ENCODE measurements around the gene WFDC2. TPM values are rescaled to one million over a fixed set of nuclear protein-coding genes. Genes with fewer than 3 reads are reported as not detected.
"Not testable (repeated sequence)": the region's sequence is repeated elsewhere in the genome, so short reads cannot be mapped to it uniquely, and the experiment has no call there.

Gene WFDC2
- total RNA-seq, 1 donor from 2014 or later = not detected

DNA sequence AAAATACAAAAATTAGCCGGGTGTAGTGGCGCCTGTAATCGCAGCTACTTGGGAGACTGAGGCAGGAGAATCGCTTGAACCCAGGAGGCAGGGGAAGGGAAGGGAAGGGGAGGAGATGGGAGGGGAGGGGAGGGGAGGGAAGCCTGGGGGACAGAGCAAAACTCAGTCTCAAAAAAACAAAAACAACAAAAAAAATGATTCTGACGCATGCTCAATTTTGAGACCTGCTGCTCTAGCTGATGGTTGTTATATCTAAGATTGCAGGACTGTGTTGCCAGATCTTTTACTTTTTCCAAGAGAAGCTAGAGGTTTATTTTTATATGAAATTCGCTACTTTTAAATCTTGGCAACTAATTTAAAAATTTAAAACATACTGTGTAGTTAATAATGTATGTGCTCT lies 2.4 kb upstream of the WFDC2 start:
- Histone ChIP-seq H3K9me3 (ENCODE audit: control insufficient read depth in 3 of 3, low read length in 3 of 3) (no peaks in the 10 kb centered on the region), H3K27me3 (ENCODE audit: control insufficient read depth in 3 of 3, insufficient read depth in 3 of 3, low read length in 3 of 3) (peaks cover 40 to 46% (median 45%) of the 10 kb centered on the region in 3 donors), H3K9ac (ENCODE audit: low read depth in 1 of 3, low read length in 3 of 3) (no peak overlapping the region), H3K36me3 (ENCODE audit: control insufficient read depth in 3 of 3, insufficient read depth in 3 of 3, low read length in 3 of 3) (no peaks in the 10 kb centered on the region), H3K4me1 (ENCODE audit: control insufficient read depth in 3 of 3, insufficient read depth in 3 of 3, low read length in 3 of 3) (peaks cover 12 to 16% (median 14%) of the 10 kb centered on the region in 3 donors), H3K27ac (ENCODE audit: low read depth, low read length) (no peak overlapping the region), H3K4me3 (ENCODE audit: low read length in 3 of 3) (no peak overlapping the region)

DNA sequence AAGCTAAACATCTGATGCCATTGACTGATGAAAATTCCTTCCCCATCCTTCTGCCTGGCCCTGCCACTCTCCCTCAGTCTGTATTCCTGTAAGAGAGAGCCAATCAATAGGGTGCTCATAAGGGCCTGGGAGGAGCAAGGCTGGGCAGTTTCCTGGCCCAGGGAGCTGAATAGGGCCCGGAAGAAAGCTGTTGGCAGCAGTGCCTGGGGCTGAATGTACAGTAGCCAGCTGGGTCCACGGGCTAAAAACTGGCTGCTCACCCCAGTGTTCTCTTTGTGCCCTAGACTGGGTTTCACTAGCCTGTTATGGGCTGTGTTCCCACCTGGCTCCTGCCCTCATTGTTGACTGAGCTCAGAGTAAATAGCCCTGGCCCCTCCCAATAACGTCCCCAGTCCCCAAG lies 1.7 kb upstream of the WFDC2 start:
- no peak overlapping the region for H3K4me3 ChIP-seq (ENCODE audit: low read length in 3 of 3)
- H3K9me3 ChIP-seq (ENCODE audit: control insufficient read depth in 3 of 3, low read length in 3 of 3) = no peaks in the 10 kb centered on the region
- no peak overlapping the region for H3K9ac ChIP-seq (ENCODE audit: low read depth in 1 of 3, low read length in 3 of 3)
- H3K27ac ChIP-seq (ENCODE audit: low read depth, low read length) = no peak overlapping the region
- H3K36me3 ChIP-seq (ENCODE audit: control insufficient read depth in 3 of 3, insufficient read depth in 3 of 3, low read length in 3 of 3) = no peaks in the 10 kb centered on the region
- peaks cover 40 to 49% (median 45%) of the 10 kb centered on the region in 3 donors for H3K27me3 ChIP-seq (ENCODE audit: control insufficient read depth in 3 of 3, insufficient read depth in 3 of 3, low read length in 3 of 3)
- peaks cover 12 to 16% (median 14%) of the 10 kb centered on the region in 3 donors for H3K4me1 ChIP-seq (ENCODE audit: control insufficient read depth in 3 of 3, insufficient read depth in 3 of 3, low read length in 3 of 3)

DNA sequence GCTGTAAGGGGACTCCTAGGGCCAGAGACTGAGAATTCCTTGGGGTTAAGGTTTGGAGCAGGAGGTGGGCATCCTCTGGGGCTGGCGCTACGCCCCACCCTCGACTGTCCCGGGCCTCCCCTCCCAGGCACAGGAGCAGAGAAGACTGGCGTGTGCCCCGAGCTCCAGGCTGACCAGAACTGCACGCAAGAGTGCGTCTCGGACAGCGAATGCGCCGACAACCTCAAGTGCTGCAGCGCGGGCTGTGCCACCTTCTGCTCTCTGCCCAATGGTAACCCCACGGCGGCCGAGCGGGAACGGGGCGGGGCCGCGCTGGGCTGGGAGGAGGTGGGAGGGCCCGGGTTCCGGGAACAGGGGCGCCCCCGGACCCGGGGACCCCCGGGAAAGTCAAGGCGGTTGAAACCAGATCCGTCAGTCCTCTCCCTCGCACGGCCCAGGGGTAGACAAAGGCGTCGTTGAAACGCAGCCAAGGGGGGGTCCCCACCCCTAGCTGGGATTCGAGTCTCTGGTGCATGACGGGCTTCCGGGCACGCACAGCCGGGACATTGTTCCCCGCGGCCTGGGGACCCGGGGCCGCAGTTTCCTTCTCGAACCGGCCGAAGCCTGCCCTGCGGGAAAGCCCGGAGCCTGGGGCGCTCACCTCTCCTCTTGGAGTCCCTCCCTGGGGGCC lies 844 bp downstream of the WFDC2 start:
- Histone ChIP-seq H3K36me3 (ENCODE audit: control insufficient read depth in 3 of 3, insufficient read depth in 3 of 3, low read length in 3 of 3) (no peaks in the 10 kb centered on the region), H3K9ac (ENCODE audit: low read depth in 1 of 3, low read length in 3 of 3) (peak overlapping the region in 2 of 3 donors; percentile 29 to 40), H3K27ac (ENCODE audit: low read depth, low read length) (no peak overlapping the region)

GRCh38 chr20:45470937-45471336 lies 1.4 kb downstream of the WFDC2 start:
- H3K4me1 ChIP-seq (ENCODE audit: control insufficient read depth in 3 of 3, insufficient read depth in 3 of 3, low read length in 3 of 3) = peaks cover 12 to 16% (median 14%) of the 10 kb centered on the region in 3 donors
- no peaks in the 10 kb centered on the region for H3K36me3 ChIP-seq (ENCODE audit: control insufficient read depth in 3 of 3, insufficient read depth in 3 of 3, low read length in 3 of 3)
- peak overlapping the region; percentile 3 to 56 (median 43) for H3K4me3 ChIP-seq (ENCODE audit: low read length in 3 of 3)
- H3K27me3 ChIP-seq (ENCODE audit: control insufficient read depth in 3 of 3, insufficient read depth in 3 of 3, low read length in 3 of 3) = peaks cover 32 to 45% (median 45%) of the 10 kb centered on the region in 3 donors
- peak overlapping the region in 1 of 3 donors; percentile 40 for H3K9ac ChIP-seq (ENCODE audit: low read depth in 1 of 3, low read length in 3 of 3)
- H3K9me3 ChIP-seq (ENCODE audit: control insufficient read depth in 3 of 3, low read length in 3 of 3) = no peaks in the 10 kb centered on the region
- H3K27ac ChIP-seq (ENCODE audit: low read depth, low read length) = no peak overlapping the region

More for the DNA sequence above, 844 bp downstream of the WFDC2 start:
- H3K4me3 ChIP-seq (ENCODE audit: low read length in 3 of 3) = peak overlapping the region; percentile 43 to 60 (median 56)
- H3K9me3 ChIP-seq (ENCODE audit: control insufficient read depth in 3 of 3, low read length in 3 of 3) = no peaks in the 10 kb centered on the region
- peaks cover 12 to 16% (median 14%) of the 10 kb centered on the region in 3 donors for H3K4me1 ChIP-seq (ENCODE audit: control insufficient read depth in 3 of 3, insufficient read depth in 3 of 3, low read length in 3 of 3)
- peaks cover 36 to 45% (median 45%) of the 10 kb centered on the region in 3 donors for H3K27me3 ChIP-seq (ENCODE audit: control insufficient read depth in 3 of 3, insufficient read depth in 3 of 3, low read length in 3 of 3)

GRCh38 chr20:45472286-45472685 lies 2.7 kb downstream of the WFDC2 start:
- H3K4me1 ChIP-seq (ENCODE audit: control insufficient read depth in 3 of 3, insufficient read depth in 3 of 3, low read length in 3 of 3) = peaks cover 12 to 16% (median 14%) of the 10 kb centered on the region in 3 donors
- not testable (repeated sequence) for H3K36me3 ChIP-seq (ENCODE audit: control insufficient read depth in 3 of 3, insufficient read depth in 3 of 3, low read length in 3 of 3); H3K27ac ChIP-seq (ENCODE audit: low read depth, low read length); H3K4me3 ChIP-seq (ENCODE audit: low read length in 3 of 3); H3K9ac ChIP-seq (ENCODE audit: low read depth in 1 of 3, low read length in 3 of 3); H3K9me3 ChIP-seq (ENCODE audit: control insufficient read depth in 3 of 3, low read length in 3 of 3)
- peaks cover 32 to 45% (median 43%) of the 10 kb centered on the region in 3 donors for H3K27me3 ChIP-seq (ENCODE audit: control insufficient read depth in 3 of 3, insufficient read depth in 3 of 3, low read length in 3 of 3)

- H3K27me3 ChIP-seq (ENCODE audit: control insufficient read depth in 3 of 3, insufficient read depth in 3 of 3, low read length in 3 of 3) = peaks cover 3 to 19% (median 12%) of the 10 kb centered on the region in 3 donors
- not testable (repeated sequence) for H3K27ac ChIP-seq (ENCODE audit: low read depth, low read length); H3K4me1 ChIP-seq (ENCODE audit: control insufficient read depth in 3 of 3, insufficient read depth in 3 of 3, low read length in 3 of 3); H3K9ac ChIP-seq (ENCODE audit: low read depth in 1 of 3, low read length in 3 of 3); H3K9me3 ChIP-seq (ENCODE audit: control insufficient read depth in 3 of 3, low read length in 3 of 3); H3K4me3 ChIP-seq (ENCODE audit: low read length in 3 of 3); H3K36me3 ChIP-seq (ENCODE audit: control insufficient read depth in 3 of 3, insufficient read depth in 3 of 3, low read length in 3 of 3)
Measured at GRCh38 chr20:45477530-45478148, 8.1 kb downstream of the WFDC2 start.

- Histone ChIP-seq H3K4me1 (ENCODE audit: control insufficient read depth in 3 of 3, insufficient read depth in 3 of 3, low read length in 3 of 3) (no peaks in the 10 kb centered on the region), H3K27me3 (ENCODE audit: control insufficient read depth in 3 of 3, insufficient read depth in 3 of 3, low read length in 3 of 3) (peaks cover 6 to 22% (median 20%) of the 10 kb centered on the region in 3 donors), H3K27ac (ENCODE audit: low read depth, low read length) (no peak overlapping the region), H3K9ac (ENCODE audit: low read depth in 1 of 3, low read length in 3 of 3) (no peak overlapping the region), H3K36me3 (ENCODE audit: control insufficient read depth in 3 of 3, insufficient read depth in 3 of 3, low read length in 3 of 3) (no peaks in the 10 kb centered on the region), H3K9me3 (ENCODE audit: control insufficient read depth in 3 of 3, low read length in 3 of 3) (no peaks in the 10 kb centered on the region), H3K4me3 (ENCODE audit: low read length in 3 of 3) (no peak overlapping the region)
Measured at GRCh38 chr20:45479822-45480221, 10.3 kb downstream of the WFDC2 start.

DNA sequence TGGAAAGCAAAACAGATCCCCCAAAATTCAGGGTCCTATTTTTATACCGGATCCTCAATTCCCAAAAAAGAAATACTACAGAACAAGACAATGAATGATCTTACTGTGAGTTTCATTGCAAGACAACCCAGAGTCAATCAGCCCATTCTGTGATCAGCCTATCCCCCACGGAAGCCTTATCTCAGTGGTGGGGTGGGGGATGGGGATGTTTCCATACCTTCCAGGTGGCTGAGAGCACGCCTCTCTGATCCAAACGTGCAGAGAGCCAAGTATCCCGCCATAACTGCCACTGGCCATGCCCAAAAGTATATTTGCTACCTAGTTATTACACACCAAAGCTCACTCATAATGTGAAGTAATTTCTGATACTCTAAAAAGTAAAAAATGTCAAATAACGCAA lies 15.1 kb downstream of the WFDC2 start:
- Histone ChIP-seq H3K27me3 (ENCODE audit: control insufficient read depth in 3 of 3, insufficient read depth in 3 of 3, low read length in 3 of 3) (peaks cover 10 to 44% (median 22%) of the 10 kb centered on the region in 3 donors), H3K9me3 (ENCODE audit: control insufficient read depth in 3 of 3, low read length in 3 of 3) (no peaks in the 10 kb centered on the region), H3K27ac (ENCODE audit: low read depth, low read length) (no peak overlapping the region), H3K36me3 (ENCODE audit: control insufficient read depth in 3 of 3, insufficient read depth in 3 of 3, low read length in 3 of 3) (no peaks in the 10 kb centered on the region), H3K4me3 (ENCODE audit: low read length in 3 of 3) (no peak overlapping the region), H3K4me1 (ENCODE audit: control insufficient read depth in 3 of 3, insufficient read depth in 3 of 3, low read length in 3 of 3) (no peaks in the 10 kb centered on the region), H3K9ac (ENCODE audit: low read depth in 1 of 3, low read length in 3 of 3) (no peak overlapping the region)

DNA sequence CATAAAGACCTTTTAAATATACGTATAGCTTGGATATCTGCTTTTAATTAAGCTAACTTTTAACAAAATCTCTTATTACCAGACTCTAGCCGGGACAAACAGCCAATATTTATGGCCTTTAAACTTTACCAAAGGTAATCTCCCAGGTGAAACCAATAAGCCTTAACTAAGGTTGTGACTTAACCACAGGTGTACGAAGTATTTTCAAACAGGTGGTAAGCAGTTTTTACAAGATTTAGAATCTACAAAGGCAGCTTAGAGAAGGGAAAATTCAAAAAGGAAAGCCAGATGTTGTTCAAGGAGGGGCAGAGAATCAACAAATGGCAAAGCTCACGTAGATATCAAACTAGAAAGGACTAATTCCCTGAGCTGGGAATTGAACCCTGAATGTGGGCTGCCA lies 15.8 kb downstream of the WFDC2 start:
- no peaks in the 10 kb centered on the region for H3K4me1 ChIP-seq (ENCODE audit: control insufficient read depth in 3 of 3, insufficient read depth in 3 of 3, low read length in 3 of 3)
- H3K27me3 ChIP-seq (ENCODE audit: control insufficient read depth in 3 of 3, insufficient read depth in 3 of 3, low read length in 3 of 3) = peaks cover 6 to 44% (median 18%) of the 10 kb centered on the region in 3 donors
- no peaks in the 10 kb centered on the region for H3K9me3 ChIP-seq (ENCODE audit: control insufficient read depth in 3 of 3, low read length in 3 of 3)

DNA sequence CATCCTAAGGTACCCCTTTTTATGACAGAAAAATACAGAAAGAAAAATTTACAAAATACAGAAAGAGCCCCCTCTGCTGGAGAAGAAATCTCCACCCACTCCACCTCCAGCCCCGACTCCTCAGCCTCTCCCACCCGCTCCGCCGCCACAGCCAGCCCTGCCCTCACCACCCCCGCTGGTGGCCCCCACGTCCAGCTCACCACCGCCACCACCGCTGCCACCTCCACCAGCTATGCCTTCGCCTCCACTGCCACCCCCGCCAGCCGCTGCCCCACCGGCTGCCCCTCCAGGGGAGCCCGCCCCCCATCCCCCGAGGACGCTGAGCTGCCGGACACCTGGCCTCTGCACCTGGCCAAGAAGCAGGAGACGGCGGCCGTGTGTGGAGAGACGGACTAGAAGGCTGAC lies 17.7 kb downstream of the WFDC2 start:
- Histone ChIP-seq H3K4me1 (ENCODE audit: control insufficient read depth in 3 of 3, insufficient read depth in 3 of 3, low read length in 3 of 3) (no peaks in the 10 kb centered on the region), H3K27me3 (ENCODE audit: control insufficient read depth in 3 of 3, insufficient read depth in 3 of 3, low read length in 3 of 3) (peaks cover 6 to 39% (median 10%) of the 10 kb centered on the region in 3 donors), H3K9me3 (ENCODE audit: control insufficient read depth in 3 of 3, low read length in 3 of 3) (no peaks in the 10 kb centered on the region), H3K4me3 (ENCODE audit: low read length in 3 of 3) (no peak overlapping the region), H3K36me3 (ENCODE audit: control insufficient read depth in 3 of 3, insufficient read depth in 3 of 3, low read length in 3 of 3) (no peaks in the 10 kb centered on the region), H3K27ac (ENCODE audit: low read depth, low read length) (no peak overlapping the region), H3K9ac (ENCODE audit: low read depth in 1 of 3, low read length in 3 of 3) (no peak overlapping the region)

More for the DNA sequence above, 15.8 kb downstream of the WFDC2 start:
- Histone ChIP-seq H3K27ac (ENCODE audit: low read depth, low read length) (no peak overlapping the region), H3K9ac (ENCODE audit: low read depth in 1 of 3, low read length in 3 of 3) (no peak overlapping the region), H3K36me3 (ENCODE audit: control insufficient read depth in 3 of 3, insufficient read depth in 3 of 3, low read length in 3 of 3) (no peaks in the 10 kb centered on the region), H3K4me3 (ENCODE audit: low read length in 3 of 3) (no peak overlapping the region)
